GM13977 (cell line): Measurements from ENCODE around the gene SHISA8.
A peak's percentile ranks its signal among the peaks of the same experiment; 100 is the strongest.

Experiments used
- DNase-seq: peaks from one replicate; pipeline ENCODE4 v3.0.0; 2012; ENCODE audit warnings: low spot score
- in situ Hi-C: fragments of 300-500 bp; cut with MboI; formaldehyde crosslinking; loops from one replicate; pipeline ENCODE4 v1.12.0; 2022; ENCODE audit warnings: low sequenced_read_pairs, low pct_unique_long_range_greater_than_20kb, mixed read lengths, inconsistent platforms; ENCODE audit not compliant: unreplicated experiment
- TF ChIP-seq, protein P1 (sequence below): IDR thresholded peaks from 2 replicates; pipeline ENCODE4 v1.5.1; 2012; ENCODE audit warnings: mild to moderate bottlenecking, control low read depth; ENCODE audit not compliant: insufficient read depth; ENCODE audit errors: extremely low read depth, missing control alignments

SHISA8 gene

DNA sequence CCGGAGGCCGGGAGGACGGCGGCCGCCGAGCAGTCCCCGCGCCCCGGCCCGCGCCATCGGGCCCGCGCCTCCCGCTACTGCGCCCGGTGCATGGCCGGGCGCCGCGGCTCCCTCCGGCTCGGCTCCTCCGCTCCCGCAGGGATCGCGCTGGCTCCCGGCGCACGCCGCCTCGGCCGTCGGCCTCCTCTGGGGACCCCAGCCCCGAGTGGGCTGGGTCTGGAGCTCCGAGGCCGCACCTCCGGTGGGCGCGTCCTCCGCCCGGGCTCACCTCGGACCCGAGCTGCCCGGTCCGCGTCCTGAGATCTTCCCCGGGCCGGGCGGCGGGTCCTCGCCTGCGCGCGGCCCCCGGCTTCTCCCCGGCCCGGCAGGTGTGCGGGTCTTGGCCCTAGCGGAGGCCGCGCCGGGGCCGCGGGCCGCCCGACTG, 251 bp downstream of the SHISA8 start:
- TF ChIP-seq, protein P1, sequence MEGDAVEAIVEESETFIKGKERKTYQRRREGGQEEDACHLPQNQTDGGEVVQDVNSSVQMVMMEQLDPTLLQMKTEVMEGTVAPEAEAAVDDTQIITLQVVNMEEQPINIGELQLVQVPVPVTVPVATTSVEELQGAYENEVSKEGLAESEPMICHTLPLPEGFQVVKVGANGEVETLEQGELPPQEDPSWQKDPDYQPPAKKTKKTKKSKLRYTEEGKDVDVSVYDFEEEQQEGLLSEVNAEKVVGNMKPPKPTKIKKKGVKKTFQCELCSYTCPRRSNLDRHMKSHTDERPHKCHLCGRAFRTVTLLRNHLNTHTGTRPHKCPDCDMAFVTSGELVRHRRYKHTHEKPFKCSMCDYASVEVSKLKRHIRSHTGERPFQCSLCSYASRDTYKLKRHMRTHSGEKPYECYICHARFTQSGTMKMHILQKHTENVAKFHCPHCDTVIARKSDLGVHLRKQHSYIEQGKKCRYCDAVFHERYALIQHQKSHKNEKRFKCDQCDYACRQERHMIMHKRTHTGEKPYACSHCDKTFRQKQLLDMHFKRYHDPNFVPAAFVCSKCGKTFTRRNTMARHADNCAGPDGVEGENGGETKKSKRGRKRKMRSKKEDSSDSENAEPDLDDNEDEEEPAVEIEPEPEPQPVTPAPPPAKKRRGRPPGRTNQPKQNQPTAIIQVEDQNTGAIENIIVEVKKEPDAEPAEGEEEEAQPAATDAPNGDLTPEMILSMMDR: no peak
- DNase-seq: no peak
- in situ Hi-C loops: no loop called here

DNA sequence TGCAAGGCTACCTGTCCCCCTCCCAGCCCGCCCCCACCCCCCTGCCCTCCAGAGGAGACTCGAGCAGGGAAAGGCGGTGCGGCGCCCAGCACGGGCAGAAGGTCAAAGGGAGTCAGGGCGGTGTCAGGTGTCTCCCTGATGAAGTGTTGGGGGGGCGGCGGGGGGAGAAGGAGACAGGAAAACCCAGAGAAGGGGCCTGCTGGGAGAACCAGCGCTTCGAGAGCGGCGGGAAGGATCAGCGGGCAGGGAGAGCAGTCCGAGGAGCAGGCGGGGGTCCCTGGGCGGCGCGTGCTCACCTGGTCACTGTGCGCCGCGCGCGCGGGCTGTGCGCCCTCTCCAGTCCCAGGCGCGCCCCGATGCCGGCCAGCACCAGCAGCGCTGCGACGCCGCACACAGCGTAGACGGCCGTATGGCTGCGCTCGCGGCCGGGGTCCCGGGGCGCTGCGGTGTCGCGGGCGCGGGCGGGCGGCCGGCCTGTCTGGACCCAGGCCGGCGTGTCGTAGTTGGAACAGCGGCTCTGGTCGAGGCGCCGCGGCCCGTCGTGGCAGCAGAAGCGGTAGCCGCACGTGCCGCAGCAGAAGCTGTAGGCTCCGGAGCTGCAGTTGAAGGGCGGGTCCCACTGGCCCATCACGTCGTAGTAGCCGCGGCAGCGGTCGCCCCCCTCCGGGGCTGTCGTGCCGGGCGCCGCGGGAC, 886 bp downstream of the SHISA8 start:
- DNase-seq: peak; percentile 60
- in situ Hi-C loops: no loop called here
- TF ChIP-seq, protein P1: peak; percentile 10

DNA sequence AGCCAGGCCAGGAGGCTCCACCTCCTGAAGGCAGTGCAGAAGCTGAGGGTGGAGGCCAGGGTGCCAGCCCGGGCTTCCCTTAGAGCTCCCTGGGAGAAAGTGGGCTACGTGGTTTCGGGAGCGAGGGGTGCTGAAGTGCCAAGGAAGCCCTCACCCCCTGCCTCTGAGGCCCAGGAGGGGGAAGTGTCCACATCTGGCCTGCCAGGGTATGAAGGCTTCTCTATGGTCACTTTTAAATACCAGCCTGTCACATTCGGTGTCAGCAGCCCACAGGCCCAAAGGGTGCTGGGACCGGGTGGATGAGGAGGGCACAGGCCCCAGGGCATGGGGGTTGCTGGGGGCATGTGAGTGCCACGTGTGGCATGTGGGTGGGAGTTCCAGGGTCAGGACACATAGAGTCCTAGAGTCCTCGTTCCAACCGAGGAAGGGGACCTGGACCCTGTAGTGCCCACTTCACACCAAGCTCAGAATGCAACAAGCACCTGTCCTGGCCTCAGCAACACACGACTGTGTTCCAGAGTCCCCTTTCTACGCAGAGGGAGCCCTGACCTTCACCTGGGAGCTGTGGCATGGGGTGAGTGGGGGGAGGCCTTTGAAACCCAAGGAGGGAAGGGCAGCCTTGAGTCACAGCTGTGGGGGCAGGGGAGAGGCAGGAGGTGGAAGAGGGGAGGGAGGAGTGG, 1.7 kb downstream of the SHISA8 start:
- TF ChIP-seq, protein P1: no peak
- DNase-seq: no peak
- in situ Hi-C loops: no loop called here

DNA sequence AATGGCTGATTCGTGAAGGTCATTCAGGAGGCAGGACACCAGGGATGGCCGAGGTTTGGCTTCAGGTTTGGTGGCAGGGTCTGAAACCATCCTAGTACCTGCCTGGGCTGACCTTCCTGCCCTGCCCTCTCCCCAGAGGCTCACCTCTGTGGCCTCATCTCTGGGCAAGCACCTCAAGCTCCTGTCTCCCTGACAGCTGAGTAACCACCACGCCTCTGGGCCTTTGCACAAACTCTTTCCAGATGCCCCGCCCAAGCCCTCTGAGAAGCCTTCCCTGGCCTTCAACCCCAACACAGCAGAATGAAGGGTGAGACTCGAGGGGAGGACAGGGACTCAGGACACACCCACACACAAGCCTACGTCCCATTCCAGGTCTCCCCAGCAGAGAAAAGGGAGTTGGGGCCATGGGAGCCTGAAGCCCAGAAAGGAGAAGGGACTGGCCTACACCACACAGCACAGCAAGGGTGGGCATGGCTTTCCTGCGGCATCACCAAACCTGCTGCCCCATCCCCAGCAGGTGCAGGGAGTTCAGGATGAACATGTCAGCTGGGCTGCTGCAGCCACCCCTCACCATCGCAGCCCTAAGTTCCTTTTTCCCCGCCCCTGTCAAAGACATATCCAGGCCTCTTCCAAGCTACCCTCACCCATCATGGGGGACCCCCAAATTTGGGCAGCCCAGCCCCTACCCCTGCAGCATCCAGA, 2.4 kb downstream of the SHISA8 start:
- TF ChIP-seq, protein P1: no peak
- no peak for DNase-seq
- in situ Hi-C loops: no loop called here

DNA sequence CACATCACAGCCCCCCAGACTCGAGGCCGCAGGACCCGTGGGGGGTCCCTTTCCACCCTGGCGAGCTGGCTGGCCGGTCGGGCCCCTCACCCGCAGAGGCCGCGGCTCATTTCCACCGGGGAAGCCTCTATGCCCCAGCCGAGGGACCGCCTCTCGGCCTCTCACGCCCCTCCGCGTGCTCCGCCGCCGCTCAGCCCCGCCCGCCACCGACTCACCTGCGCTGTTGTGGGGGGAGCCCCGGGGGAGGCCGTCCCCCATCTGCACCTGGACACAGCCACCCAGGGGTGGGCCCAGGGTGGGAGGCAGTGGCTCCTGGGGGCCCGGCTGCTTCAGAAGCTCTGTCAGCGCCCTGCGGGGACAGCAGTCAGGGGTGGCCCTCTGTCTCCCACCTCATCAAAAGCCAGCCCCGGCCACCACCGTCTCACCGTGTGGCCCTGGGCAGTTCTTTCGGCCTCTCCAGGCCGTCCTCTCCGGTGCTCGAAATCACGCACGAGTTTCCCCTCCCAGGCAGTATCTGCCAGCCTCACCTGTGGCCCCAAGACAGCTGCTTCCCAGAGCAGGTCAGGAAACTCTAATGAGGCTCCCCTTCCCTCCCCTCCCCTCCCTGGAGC, 3.8 kb downstream of the SHISA8 start:
- DNase-seq: peak; percentile 61
- in situ Hi-C loops: no loop called here
- TF ChIP-seq, protein P1: no peak
